IPS DF 19.7 (cell line): ENCODE measurements around the gene ACACA.
"Not testable (repeated sequence)": the region's sequence is repeated elsewhere in the genome, so short reads cannot be mapped to it uniquely, and the experiment has no call there.

Source experiments
- DNase-seq: peaks from one replicate; pipeline ENCODE4 v3.0.0-alpha.2; 2013; ENCODE audit warnings: low read depth, low spot score

ACACA gene

DNA sequence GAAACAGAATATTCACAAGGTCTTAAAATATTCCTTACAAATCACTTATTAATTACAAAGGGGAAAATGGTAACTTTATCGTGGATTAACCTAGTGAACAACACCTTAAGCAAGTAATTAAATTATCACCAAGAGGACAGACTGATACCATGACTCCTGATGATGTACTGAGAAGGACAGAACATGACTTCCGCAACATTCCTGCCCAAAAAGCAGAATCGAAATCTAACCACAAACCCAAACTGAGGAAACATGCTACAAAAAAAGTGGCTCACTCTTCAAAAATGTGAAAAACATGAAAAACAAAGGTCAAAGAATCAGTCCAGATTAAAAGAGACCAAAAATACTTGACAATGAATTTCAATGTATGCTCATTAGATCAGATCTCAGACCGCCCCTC is 306.4 kb downstream of the ACACA start:
- no peak for DNase-seq

DNA sequence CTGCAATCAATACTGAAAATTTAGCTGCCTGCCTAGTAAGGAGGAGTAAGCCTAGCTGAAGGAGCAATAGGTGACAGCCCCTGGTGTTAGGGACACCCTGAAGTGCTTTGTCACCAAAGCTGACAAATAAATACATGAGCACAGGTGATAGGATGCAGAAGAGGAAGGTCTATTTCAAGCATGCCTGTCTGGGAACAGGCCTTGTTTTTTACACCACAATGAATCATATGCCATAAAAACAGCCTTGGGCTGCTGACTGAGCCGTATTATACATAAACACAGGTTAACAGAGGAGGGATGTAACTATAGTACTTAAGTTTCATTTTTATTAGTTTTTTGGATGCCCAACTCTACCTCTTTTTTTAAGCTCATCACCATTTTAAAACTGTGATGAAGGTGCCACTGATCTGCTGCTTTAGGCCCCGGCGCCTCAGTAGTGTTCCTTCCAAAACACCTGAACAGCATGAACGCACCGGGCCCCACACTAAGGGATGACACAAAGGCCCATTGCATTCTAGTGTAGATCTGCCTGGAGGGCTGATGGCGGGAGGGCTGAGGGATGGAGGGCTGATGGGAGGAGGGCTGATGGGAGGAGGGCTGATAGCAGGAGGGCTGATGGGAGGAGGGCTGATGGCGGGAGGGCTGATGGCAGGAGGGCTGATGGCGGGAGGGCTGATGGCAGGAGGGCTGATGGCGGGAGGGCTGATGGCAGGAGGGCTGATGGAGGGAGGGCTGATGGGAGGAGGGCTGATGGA is 307.5 kb downstream of the ACACA start:
- DNase-seq: no peak

DNA sequence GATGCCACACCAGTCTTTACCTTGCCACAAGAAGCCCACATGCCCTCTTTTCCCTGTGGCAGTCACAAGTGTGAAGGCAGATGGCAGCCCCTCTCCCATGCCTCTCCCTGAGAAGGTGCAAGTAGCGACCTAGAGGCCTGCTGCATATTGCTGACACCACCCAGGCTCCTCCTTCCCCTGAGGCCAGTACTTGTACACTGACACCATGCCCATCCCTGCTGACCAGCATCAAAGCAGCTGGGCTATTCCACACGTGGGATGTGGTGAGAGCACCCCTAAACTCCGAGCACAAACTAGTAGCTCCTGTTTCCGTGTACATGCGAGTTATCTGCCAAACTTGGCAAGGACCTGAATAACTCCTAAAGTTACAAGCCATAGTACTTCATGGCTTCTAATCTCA is 308.5 kb downstream of the ACACA start:
- no peak for DNase-seq

DNA sequence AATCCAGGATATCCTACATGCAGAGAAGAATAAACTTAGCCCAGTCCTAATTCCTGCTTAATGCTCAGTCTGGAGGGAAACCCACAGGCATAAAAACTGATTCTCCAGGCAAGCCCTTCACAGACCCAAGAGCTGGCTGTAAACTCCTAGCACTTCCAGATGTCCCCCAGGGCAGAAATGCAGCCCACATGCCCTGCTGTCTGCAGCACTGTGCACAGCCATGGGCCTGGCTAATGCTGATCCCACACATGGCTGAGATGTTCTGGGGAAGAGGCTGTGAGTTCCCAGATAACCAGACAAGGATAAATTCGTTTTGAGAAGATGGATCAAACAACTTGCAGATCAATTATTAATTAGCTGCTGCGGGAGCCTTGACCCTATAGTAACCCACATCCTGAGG is 309.5 kb downstream of the ACACA start:
- DNase-seq: no peak

DNA sequence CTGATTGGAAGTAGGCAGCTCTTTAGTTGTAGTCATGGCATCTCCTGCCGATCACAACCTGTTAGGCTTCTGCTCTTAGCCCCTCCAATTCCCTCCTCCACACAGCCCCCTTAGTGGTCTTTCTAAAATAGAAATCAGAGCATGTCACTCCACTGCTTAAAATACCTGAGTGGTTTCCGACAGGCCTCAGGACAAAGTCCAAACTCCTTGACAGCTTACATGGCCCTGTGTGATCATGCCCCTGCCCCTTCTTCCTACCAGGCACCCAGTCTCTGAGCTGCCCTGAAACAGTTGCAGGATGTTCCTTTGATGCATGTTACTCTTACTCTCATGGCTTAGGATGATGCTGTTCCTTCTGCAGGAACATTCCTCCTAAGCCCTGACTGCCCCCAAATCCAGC is 310.6 kb downstream of the ACACA start:
- DNase-seq: no peak

DNA sequence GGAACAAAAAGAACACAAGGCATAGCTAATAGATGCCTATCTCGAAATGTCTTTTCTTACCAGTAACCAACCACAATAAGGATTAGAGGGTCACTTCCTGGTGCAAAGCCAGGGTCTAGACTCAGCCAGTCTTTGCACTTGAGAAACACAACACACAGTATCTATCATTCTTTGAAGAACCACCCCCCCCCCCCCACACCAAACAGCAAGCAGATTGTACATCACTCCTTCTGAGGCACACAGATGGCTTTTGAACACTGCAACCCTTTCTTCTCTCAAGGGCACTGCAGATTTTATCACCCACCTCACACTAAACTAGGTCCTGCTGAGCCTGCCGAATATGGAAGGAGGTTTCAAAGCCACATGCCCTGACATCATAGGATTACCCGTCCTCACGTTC is 312.2 kb downstream of the ACACA start:
- DNase-seq: no peak

DNA sequence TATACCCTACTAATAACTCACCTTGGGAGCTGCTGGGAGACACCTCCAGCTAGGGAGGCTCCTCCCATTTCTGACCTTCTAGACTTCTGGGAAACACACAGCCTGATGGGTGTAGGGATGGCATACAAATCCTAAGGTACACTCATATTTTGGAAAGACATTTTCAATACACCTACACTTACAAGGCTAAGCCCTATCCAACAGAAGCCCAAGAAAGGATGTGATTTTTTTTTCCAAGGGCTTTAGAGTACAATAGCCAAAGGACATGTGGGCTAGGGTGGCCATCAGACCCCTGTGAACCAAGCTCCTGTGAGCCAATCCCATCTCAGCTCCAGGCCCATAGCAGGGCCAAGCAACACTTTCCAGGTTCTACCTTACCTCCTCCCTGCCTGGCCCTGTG is 313.9 kb downstream of the ACACA start:
- DNase-seq: no peak

DNA sequence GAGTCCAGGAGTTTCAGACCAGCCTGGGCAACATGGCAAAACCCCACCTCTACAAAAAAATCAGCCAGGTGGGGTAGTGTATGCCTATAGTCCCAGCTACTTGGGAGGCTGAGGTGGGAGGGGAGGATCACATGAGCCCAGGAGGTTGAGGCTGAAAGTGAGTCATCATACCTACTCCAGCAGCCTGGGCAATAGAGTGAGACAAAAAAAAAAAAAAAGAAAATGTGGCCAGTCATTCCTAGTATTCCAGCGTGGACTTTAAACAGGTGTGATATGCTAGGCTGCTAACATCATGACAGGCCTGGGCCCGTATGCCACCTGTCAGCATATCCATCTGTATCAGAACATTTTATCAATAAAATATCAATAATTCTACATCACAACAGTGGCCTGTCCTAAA is 314.6 kb downstream of the ACACA start:
- no peak for DNase-seq

DNA sequence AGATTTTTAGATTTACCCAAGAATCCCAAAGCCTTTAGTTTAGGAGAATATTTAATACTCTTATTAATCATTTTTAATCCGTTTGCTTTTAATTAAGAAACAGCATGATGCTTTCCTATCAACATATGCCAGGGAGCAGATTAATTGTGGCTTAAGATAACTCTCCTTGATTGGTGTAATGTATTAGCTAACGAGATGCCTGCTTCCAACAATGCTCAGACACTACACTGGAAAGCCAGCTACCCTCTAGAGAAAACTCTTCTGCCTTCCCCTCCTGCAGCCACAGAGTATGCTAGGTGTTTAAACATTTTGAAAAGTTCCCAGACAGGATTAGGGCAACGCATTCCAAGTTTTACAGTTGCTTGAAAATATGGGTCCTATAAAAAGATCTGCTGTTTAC is 315.7 kb downstream of the ACACA start:
- no peak for DNase-seq

DNA sequence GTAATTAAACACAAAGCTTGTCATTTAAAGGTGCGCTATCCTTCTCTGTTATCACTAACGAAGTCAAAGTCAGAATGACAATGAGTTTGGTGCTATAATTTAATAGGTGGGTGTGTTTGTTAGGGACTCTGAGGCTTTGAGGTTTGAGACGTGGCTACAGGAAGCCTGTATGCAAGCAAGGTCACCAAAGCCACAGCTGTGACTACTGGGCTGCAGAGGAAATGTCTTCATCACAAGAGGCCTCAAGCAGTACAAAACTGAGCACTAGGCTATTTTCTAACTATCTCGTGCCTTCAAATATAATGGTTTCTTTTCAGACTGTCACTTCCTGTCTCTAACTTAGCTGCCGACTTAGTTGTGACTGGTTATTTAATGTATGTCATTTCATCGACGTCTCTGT is 316.7 kb downstream of the ACACA start:
- no peak for DNase-seq

DNA sequence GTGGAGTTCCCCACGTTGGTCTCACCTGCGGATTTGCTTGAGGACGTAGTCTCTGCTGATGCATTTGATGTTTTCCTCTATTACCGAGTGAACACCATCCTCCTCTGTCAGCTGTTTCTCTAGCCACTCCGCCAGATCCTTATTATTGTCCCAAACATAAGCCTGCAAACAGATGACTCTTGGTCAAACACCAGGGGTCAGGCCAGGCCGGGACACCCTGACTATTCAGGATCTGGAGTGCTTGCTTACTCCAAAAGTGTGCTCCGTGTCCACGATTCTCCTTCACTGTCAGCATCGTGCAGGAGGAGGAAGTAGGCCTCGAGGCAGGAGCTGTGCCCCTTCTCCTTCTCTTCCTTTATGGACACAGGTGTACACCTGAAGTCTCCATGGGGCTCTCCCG is 317.7 kb downstream of the ACACA start:
- DNase-seq: no peak

DNA sequence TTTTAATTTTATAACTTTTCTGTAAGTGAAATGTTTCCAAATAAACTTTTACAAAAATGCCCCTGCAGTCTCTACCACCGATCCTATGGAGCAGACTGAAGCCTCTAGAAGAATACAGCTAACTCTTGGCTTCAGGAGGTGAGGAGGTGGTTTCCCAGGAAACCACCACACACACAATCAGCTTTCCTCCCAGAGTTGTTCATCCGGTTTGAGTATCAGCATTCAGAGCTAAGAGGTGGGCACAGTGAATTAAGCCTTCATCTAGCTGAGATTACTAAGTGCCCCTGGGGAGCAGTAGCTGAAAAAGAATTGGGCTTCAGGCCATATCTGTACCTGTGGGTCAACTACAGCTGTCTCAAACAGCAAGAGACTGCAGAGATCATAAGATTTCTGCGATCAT is 318.2 kb downstream of the ACACA start:
- DNase-seq: no peak

DNA sequence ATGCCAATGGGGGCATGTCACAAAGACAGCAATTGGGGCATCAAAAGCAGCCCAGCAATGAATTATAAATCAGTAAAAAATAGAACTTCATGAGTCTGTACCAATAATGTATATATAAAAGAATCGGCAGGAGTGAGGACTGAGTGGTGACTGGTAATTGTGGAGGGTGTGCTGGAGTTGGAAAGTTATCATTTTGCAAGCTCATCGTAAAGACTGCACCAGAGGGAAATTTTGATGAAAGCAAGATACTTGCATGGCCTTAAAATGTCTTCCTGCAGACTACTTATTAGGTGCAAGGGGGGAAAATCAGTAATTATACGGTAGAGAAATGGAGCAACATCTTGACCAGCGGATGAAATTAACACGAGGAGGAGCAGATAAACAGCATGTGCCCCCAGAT is 319.0 kb downstream of the ACACA start:
- no peak for DNase-seq

DNA sequence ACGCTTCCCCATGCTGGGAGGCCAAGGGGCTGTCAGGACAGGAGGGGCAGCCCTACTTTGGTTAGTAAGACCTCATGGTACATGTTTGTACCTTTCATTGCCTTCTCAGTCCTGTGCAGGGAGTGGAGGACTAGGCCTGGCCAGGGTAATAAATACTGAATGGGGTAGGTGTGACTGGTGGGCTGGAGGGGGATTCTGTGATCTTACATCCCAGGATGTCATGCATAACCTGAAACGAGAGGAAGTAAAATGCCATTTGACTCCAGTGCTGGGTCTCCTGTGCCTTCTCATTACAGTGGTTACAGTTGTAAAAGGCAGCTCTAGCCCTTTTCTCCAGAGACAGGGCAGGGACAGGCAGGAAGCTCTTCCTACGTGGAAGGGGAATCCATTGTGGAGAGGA is 319.7 kb downstream of the ACACA start:
- DNase-seq: no peak

DNA sequence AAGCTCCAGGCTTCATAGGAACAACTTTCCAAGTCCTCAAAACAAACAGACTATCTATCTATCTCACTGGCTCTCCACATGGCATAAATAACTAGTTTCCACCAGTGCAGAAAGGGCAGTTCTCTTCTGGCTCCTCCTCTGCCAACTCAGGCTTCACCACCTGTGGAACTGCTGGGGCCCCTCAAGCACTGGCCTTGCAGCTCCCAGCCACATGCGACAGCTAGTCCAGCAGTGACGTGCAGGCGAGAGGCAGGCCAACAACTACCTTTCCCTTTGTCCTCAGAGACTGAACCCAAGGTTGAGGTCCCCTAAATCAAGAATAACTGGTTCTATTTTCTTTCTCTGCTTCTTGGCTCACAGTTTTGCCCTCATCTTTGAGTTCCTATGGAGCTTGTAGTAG is 320.3 kb downstream of the ACACA start:
- no peak for DNase-seq

DNA sequence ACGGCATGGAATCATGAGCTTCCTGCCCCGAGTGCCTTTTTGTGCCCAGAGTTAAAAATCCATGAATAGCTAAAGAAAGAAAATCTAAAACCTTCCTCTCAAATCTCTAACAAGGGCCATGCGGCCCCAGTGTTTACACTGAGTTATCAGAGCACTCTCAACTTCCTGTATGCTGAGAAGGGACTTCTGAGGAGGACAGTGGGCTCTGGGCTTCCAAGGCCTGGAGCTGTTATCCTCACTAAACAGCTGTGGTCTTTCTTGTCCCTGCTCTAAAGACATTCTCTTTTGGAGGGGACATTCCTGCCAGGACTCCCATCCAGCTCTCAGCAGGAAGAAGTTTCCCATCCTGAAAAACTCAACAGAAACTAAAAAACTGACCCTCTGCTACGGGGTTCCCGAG is 322.3 kb downstream of the ACACA start:
- no peak for DNase-seq

DNA sequence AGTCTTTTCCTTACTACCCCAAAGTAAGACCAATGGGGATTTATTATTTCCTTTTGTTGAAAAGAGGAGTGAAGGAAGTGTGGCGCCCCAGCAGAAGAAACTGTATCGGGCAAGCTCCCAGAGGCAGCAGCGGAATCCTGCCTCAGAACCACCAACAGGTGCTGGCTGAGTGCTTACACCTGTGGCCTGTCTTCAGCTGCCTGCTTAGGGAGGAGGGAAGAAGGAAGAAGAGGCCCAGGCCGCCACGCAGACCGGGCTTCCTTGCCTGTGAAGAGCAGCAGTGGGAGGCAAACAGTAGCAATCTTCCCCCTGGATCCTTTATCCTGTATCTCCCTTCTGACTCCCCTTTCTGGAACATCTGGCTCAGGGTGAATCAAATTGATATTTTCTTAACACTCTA is 323.2 kb downstream of the ACACA start:
- no peak for DNase-seq

DNA sequence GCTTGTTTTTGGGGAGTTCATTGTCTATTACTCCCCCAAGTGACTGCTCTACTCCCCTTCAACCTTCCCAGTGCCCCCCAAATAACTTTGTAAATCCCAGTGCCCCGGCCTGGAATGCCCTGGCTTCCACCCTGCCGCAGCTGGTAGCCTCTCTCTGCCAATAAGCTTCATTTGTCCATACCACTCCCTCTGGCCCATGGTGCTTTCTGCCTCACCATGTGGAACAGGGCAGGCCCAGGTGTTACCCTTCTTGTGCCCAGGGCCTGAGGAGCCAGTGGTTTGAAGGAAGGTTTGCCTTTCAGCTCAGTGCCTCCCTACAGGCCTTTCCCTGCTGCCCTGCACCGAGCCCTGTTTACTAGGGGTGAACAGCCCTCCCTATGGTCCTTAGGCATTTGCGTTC is 323.7 kb downstream of the ACACA start:
- no peak for DNase-seq

DNA sequence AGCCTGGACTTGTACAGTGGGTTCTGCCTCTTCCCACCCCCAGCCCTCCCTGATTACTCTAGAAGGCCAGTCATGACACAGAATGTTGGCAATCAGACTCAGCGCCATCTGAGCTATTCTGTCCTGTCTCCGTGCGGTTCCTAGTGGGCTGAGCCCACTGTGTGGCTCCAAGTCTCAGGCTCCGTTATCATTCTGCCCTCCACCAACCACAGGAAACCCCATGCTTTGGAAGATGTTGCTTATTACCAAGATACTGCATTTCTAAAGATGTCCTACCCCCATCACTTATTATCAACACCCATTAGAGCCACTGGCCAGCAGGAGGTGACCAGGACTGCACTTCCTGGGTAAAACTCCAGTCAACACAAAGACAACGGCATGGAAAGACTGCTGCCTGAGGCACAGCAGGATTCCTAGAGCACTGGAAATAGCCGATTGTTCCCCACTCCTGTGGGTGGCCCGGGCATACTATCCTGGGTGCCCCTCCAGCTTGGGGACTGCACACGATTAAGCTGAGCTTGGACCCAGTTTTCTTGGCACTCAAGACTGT is 324.2 kb downstream of the ACACA start:
- no peak for DNase-seq

DNA sequence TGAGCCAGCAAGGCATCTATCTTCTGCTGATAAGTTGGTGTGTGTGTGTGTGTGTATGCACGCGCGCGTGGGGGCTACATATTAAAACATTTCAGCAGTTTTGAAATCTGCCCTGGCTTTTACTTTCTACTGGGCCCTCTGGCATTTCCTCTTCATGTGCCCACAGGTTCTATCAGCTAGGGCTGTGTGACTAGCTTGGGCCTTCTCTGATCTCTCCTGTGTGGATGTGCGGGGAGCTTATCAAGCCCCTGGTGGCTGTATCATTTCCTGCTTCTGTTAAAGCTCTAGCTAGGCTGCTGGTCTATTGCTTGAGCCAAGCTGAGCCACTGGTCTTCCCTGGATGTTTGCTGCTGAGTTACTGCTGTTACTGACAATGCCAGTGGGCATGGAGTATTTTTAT is 325.3 kb downstream of the ACACA start:
- no peak for DNase-seq

DNA sequence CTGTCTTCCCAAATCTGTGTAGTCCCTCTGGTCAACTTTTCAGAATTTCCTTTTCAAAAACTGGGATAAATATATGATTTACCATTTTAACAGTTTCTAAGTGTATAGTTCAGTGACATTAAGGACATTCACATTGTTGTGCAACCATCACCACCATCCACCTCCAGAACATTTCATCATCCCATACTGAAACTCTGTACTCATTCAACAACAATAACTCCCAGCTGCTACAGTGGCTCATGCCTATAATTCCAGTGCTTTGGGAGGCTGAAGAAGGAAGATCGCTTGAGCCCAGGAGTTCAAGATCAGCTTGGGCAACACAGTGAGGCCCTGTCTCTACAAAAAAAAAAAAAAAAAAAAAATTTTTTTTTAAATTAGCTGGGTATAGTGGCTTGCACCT is 326.9 kb downstream of the ACACA start:
- no peak for DNase-seq

DNA sequence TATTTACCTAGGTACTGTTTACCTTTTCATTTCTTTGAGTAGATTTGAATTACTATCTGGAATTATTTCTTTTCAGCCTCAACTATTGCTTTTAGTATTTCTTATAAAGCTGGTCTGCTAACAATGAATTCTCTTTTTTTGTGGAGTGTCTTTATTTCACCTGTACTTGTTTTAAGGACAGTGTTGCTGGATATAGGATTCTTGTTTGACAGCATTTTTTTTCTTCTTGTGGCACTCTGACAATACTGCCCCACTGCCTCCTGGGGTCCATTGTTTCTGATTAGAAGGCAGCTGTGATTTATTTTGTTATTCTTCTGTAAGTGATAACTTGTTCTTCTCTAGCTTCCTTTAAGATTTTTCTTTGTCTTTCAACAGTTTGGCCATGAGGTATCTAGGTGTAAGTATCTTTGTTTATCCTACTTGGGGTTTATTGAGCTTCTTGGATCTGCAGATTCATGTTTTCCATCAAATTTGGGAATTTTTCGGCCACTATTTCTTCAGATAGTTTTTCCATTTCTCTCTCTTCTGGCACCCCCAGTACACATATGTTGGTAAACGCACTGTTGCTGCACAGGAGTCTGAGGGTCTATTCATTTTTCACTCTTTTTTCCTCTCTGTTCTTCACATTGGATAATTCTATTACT is 327.4 kb downstream of the ACACA start:
- DNase-seq: no peak

DNA sequence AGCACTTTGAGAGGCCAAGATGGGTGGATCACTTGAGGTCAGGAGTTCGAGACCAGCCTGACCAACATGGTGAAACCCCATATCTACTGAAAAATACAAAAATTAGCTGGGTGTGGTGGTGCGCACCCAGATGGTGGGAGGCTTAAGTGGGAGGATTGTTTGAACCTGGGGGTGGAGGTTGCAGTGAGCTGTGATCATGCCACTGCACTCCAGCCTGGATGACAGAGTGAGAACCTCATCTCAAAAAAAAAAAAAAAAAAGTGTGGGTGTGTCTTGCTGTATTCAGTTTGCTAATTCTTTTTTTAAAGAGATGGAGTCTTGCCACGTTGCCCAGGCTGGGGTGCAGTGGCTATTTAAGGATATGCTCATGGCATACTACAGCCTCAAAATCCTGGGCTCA is 333.2 kb downstream of the ACACA start:
- not testable (repeated sequence) for DNase-seq
